SK-N-SH (cell line): ENCODE data around the gene NFATC3.

Experiments
- CHD2 ChIP-seq: fragments of 150-350 bp; IDR thresholded peaks from 2 replicates; pipeline ENCODE4 v1.6.1; 2018; ENCODE audit warnings: low read length; ENCODE audit not compliant: partially characterized antibody
- EP300 ChIP-seq, 2 experiments: IDR thresholded peaks; 2 replicates each; pipeline versions ENCODE4 v1.4.0 to v1.6.1; 2012; ENCODE audit warnings: borderline replicate concordance in 1 of 2, low read depth in 1 of 2, low read length in 1 of 2
- FOXJ3 ChIP-seq: sonication (generic); formaldehyde crosslinking; IDR thresholded peaks from 2 replicates; pipeline ENCODE4 v1.5.1; 2020; ENCODE audit warnings: mild to moderate bottlenecking, missing genetic modification reagents
- FOXM1 ChIP-seq: IDR thresholded peaks from 2 replicates; pipeline ENCODE4 v1.4.0; 2012; ENCODE audit warnings: low read depth, mild to moderate bottlenecking
- JUND ChIP-seq: IDR thresholded peaks from 2 replicates; pipeline ENCODE4 v1.4.0; 2012
- POLR2AphosphoS5 ChIP-seq: IDR thresholded peaks from 2 replicates; pipeline ENCODE4 v1.6.1; 2012; ENCODE audit warnings: low read depth, low read length
- SIN3A ChIP-seq: IDR thresholded peaks from 2 replicates; pipeline ENCODE4 v1.6.1; 2012; ENCODE audit warnings: low read depth, mild to moderate bottlenecking, low read length, moderate library complexity, borderline replicate concordance
- TAF1 ChIP-seq: IDR thresholded peaks from 2 replicates; pipeline ENCODE4 v1.6.1; 2012; ENCODE audit warnings: low read depth, mild to moderate bottlenecking, low read length, moderate library complexity, borderline replicate concordance
- TEAD4 ChIP-seq: IDR thresholded peaks from 2 replicates; pipeline ENCODE4 v1.4.0; 2012; ENCODE audit warnings: mild to moderate bottlenecking, borderline replicate concordance; ENCODE audit not compliant: insufficient read depth
- YY1 ChIP-seq: IDR thresholded peaks from 2 replicates; pipeline ENCODE4 v1.4.0; 2012; ENCODE audit warnings: low read depth, mild to moderate bottlenecking
- TF ChIP-seq, protein P1 (sequence below): fragments of 200-600 bp; sonication (generic); IDR thresholded peaks from 2 replicates; pipeline ENCODE4 v1.6.1; 2017; ENCODE audit warnings: antibody characterized with exemption, mild to moderate bottlenecking, moderate library complexity
- TF ChIP-seq, protein P2 (sequence below): fragments of 150-350 bp; IDR thresholded peaks from 2 replicates; pipeline ENCODE4 v1.6.1; 2017; ENCODE audit warnings: antibody characterized with exemption, low read length, low read depth, borderline replicate concordance
- TF ChIP-seq, protein P3 (sequence below): IDR thresholded peaks from 2 replicates; pipeline ENCODE4 v1.4.0; 2012; ENCODE audit warnings: low read depth

DNA sequence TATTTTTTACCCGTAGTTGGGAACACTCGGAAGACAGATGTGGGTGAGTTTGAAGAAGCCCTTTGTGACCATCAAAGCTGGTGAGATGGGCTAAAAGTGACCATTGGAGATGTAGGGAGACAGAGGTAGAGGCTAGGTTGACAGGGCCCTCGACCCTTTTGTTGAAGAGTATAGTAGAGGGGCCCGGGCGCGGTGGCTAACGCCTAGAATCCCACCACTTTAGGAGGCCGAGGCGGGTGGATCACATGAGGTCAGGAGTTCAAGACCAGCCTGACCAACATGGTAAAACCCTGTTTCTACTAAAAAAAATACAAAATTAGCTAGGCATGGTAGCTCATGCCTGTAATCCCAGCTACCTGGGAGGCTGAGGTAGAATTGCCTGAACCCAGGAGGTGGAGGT lies 16.2 kb upstream of the NFATC3 start:
- TF ChIP-seq SIN3A = no peak
- TF ChIP-seq, protein P1, sequence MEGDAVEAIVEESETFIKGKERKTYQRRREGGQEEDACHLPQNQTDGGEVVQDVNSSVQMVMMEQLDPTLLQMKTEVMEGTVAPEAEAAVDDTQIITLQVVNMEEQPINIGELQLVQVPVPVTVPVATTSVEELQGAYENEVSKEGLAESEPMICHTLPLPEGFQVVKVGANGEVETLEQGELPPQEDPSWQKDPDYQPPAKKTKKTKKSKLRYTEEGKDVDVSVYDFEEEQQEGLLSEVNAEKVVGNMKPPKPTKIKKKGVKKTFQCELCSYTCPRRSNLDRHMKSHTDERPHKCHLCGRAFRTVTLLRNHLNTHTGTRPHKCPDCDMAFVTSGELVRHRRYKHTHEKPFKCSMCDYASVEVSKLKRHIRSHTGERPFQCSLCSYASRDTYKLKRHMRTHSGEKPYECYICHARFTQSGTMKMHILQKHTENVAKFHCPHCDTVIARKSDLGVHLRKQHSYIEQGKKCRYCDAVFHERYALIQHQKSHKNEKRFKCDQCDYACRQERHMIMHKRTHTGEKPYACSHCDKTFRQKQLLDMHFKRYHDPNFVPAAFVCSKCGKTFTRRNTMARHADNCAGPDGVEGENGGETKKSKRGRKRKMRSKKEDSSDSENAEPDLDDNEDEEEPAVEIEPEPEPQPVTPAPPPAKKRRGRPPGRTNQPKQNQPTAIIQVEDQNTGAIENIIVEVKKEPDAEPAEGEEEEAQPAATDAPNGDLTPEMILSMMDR = no peak
- no peak for TF ChIP-seq FOXM1
- no peak for TF ChIP-seq TAF1
- no peak for TF ChIP-seq CHD2
- TF ChIP-seq FOXJ3 (CRISPR knock-in tag) = no peak
- TF ChIP-seq, protein P2, sequence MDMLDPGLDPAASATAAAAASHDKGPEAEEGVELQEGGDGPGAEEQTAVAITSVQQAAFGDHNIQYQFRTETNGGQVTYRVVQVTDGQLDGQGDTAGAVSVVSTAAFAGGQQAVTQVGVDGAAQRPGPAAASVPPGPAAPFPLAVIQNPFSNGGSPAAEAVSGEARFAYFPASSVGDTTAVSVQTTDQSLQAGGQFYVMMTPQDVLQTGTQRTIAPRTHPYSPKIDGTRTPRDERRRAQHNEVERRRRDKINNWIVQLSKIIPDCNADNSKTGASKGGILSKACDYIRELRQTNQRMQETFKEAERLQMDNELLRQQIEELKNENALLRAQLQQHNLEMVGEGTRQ = no peak
- TF ChIP-seq, protein P3, sequence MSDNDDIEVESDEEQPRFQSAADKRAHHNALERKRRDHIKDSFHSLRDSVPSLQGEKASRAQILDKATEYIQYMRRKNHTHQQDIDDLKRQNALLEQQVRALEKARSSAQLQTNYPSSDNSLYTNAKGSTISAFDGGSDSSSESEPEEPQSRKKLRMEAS = no peak
- TF ChIP-seq POLR2AphosphoS5 = no peak
- TF ChIP-seq YY1 = no peak
- TF ChIP-seq EP300 (IDR thresholded peaks at IDR 0.05; ENCODE audit: borderline replicate concordance in 1 of 2, low read depth in 1 of 2, low read length in 1 of 2) = no peak
- no peak for TF ChIP-seq TEAD4
- no peak for TF ChIP-seq JUND
